ENCODE results near the gene SCOC. TPM values are rescaled to one million over a fixed set of nuclear protein-coding genes. Genes with fewer than 3 reads are reported as not detected.

The SCOC gene
- total RNA-seq, result 24.0 and 35.7 TPM in 2 replicates

DNA sequence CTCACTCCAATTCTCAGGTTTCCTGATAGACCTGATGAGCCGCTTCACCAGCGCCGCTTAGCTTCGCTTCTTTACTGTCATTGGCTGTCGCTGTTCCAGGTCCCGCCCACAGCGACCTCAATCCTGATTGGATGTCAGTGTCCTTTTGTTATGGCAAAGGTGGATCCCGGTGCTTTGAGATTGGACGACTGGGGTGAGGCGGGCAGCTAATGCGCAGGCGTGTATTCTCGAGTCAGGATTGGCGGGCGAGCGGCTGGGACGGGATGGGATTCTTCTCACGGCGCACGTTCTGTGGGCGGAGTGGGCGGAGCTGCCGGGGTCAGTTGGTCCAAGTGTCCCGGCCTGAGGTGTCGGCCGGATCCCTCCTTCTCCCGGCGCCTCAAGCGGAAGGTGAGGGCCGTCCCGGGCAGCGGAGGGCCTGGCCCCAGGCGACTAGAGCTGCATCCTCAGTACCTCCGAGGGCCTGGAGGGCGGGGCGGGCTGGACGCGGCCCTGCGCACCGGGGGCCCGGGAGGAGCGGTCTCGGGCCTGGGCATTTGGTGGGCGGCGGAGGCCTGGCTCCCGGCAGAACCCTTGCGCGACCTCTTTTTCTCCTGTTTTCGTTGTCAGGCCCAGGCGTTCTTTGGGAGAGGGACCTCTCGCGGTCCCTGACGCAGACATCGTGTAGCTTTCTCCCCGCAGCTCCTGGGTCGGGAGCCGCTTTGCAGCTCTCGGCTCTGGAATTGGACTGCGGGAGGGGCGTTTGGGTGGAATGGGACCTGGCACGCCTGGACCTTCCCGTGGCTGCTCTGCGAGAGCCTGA is at the start of gene SCOC:
SCOC (plus strand) TSS at position 319 of the 802 bp plus-strand sequence. CDS start 5,525 bp downstream, outside the sequence.

GRCh38 chr4:140427106-140427918 is 53.9 kb downstream of the SCOC start, which contains the start of gene CLGN:
CLGN (minus strand) TSS chr4:140427648; CDS start chr4:140413078, 14,570 bp downstream.

Other genes with a start within 250 kb of the SCOC start
- gene MAML3, start 219.5 kb upstream of the SCOC start, total RNA-seq, result 3.7 and 6.7 TPM in 2 replicates
- gene CLGN, start 54.0 kb downstream of the SCOC start, total RNA-seq, result 0.38 and 0.81 TPM in 2 replicates
- gene MGAT4D, start 124.6 kb downstream of the SCOC start, total RNA-seq, result not detected in 2 replicates
- gene ELMOD2, start 150.5 kb downstream of the SCOC start, total RNA-seq, result 12.1 and 17.1 TPM in 2 replicates
- gene UCP1, start 195.3 kb downstream of the SCOC start, total RNA-seq, result not detected in 2 replicates

Measured in bladder microvascular endothelial cell (primary cell).